Mesangial cell (primary cell): Measurements from ENCODE around the gene PRDM4. TPM values are rescaled to one million over a fixed set of nuclear protein-coding genes. Genes with fewer than 3 reads are reported as not detected.

Experiments
- total RNA-seq: library from RNA; depleted of rRNA; stranded (reverse); fragments of >200 nt; gene quantifications from 2 replicates; pipeline ENCODE4 v1.2.3, GENCODE V29; 2015

Gene PRDM4, protein sequence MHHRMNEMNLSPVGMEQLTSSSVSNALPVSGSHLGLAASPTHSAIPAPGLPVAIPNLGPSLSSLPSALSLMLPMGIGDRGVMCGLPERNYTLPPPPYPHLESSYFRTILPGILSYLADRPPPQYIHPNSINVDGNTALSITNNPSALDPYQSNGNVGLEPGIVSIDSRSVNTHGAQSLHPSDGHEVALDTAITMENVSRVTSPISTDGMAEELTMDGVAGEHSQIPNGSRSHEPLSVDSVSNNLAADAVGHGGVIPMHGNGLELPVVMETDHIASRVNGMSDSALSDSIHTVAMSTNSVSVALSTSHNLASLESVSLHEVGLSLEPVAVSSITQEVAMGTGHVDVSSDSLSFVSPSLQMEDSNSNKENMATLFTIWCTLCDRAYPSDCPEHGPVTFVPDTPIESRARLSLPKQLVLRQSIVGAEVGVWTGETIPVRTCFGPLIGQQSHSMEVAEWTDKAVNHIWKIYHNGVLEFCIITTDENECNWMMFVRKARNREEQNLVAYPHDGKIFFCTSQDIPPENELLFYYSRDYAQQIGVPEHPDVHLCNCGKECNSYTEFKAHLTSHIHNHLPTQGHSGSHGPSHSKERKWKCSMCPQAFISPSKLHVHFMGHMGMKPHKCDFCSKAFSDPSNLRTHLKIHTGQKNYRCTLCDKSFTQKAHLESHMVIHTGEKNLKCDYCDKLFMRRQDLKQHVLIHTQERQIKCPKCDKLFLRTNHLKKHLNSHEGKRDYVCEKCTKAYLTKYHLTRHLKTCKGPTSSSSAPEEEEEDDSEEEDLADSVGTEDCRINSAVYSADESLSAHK
- 22.5 and 29.9 TPM in 2 replicates for total RNA-seq

DNA sequence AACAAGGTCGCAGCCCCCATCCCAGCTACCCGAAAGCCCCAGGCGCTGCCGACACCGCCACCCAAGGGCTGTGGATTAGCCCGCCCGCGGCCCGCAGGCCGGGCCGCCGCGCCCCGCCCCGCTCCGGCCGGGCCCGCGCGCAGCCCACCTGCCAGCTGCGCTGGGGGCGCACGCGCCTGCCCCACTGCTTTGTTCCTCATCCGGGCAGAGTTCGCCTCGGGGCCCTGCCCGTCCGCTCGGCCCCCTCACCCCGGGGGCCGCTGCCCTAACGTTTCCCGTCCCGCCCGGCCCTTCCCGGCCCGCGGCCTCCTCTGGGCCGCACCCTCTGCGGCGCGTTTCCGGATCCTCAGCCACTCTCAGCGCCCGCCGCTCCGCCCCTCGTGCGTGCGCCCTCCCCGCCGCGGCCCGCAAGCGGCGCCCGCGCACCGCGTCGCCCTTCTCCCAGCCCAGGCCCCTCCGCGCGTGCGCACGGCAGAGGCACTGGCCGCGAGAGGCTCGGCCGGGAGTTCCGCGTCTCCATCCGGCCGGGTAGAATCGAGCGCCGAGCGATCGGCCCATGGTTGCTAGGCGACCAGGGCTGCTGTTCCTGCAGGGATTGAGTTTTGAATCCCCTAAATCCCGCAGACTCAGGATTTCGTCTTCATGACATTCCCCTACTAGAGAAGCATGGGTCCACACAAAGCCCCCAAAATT is at the start of gene PRDM4:
TSS of gene PRDM4 (minus strand) at position 329 of the 693 bp plus-strand sequence. CDS start 622 bp downstream, outside the sequence.

DNA sequence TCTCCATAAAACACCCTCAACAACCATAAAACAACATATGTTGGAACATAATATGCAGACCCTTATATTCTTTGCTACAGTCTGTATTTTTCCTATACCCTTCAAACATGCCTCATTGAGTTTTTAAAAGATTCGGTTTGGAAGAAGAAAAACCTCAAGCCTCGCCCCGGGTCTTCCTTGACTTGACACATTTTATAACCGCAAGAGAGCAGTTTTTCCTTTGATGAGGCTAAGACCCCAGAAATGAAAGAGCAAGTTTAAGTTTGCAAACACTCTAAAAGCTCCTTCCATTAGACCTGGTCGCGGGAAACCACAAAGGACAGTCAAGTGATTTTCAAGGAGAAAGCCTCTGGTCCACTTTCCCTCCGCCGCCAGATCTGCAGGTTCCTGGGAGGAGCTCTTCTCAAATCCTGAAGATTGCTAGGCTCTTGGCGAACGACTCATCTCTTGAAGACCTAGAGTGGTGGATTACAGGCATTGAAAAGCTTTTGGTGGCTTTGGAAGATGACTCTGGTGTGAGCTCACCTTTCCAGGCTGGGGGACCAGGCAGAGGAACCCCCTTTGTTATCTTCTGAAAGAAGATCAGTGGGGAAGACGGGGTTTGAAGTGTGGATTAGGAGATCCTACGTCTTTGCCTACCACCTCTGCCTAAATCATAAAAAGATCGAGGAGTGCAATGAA is 13.6 kb upstream of the PRDM4 start, which contains the start of gene ASCL4:
TSS of gene ASCL4 (plus strand) at position 356 of the 681 bp plus-strand sequence. CDS start 515 bp downstream, outside the sequence.

DNA sequence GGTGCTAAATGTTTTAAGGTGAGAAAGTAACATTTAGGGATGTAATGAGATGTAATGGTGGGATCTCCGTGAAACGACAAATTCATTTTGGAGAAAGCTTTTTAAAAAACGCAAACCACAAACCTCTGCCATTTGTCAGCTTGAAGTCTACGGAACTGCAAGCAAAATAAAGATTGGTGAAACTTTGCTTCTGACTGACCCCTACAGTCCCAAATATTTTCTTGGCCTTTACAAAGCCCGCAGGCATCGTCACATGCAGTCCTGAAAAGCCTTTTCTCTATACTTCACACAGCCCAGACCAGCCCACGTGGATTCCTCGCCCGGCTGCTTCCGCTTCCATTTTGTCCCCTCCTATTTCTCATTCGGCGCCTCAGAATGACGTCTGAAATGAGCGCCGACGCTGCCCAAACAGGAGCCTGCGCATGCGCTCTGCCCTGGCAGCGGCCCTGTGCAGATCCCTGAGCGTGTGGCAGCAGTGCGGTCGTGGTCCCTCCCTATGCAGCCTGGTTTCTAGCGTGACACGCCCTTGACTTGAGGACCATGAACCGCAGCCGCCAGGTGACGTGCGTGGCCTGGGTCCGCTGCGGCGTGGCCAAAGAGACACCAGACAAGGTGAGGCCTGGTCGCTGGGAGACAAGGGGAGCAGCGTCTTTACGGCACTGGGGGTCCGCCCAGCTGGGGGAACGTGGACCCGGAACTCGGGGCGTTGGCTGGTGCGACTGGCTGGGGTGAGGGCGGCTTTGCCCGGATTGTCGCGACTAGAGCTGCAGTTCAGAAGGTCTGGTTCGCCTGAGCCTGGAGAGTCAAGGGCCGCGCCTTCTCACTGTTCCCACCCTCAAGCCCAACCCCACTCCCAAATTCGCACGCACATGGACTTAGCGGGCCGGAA is 75.3 kb downstream of the PRDM4 start, which contains the start of gene PWP1:
TSS of gene PWP1 (plus strand) at position 440 of the 889 bp plus-strand sequence. CDS start at position 541, 101 bp downstream.

Other genes starting within 250 kb of the PRDM4 start
- gene PWP1, start 75.3 kb downstream of the PRDM4 start, total RNA-seq, result 21.8 and 53.6 TPM in 2 replicates
- not detected in 2 replicates for gene ASCL4, start 13.6 kb upstream of the PRDM4 start, total RNA-seq